Colonic mucosa (tissue), 4 donors: ENCODE data around the gene RAET1G. TPM values are rescaled to one million over a fixed set of nuclear protein-coding genes. Genes with fewer than 3 reads are reported as not detected.
"Not testable (repeated sequence)": the region's sequence is repeated elsewhere in the genome, so short reads cannot be mapped to it uniquely, and the experiment has no call there.

ENCODE experiments used
- DNase-seq: peaks from one replicate; pipeline ENCODE4 v3.0.0-alpha.2; 2020
- H3K27ac ChIP-seq: fragments of 200-600 bp; one replicate; pipeline ENCODE4 v1.8.0; 2021
- H3K27me3 ChIP-seq: fragments of 200-600 bp; one replicate; pipeline ENCODE4 v1.8.0; 2021
- H3K36me3 ChIP-seq: fragments of 200-600 bp; one replicate; pipeline ENCODE4 v1.8.0; 2021
- H3K4me1 ChIP-seq: fragments of 200-600 bp; one replicate; pipeline ENCODE4 v1.8.0; 2021; ENCODE audit warnings: mild to moderate bottlenecking
- H3K4me3 ChIP-seq: fragments of 200-600 bp; one replicate; pipeline ENCODE4 v1.8.0; 2021
- H3K9ac ChIP-seq, 2 donors: one replicate each; pipeline ENCODE4 v1.7.0; 2013; ENCODE audit warnings: control low read depth in 2 of 2, low read depth in 2 of 2, low read length in 2 of 2
- H3K9me3 ChIP-seq: fragments of 200-600 bp; one replicate; pipeline ENCODE4 v1.8.0; 2021
- intact Hi-C: fragments of 100-400 bp; cut with DNase I; formaldehyde crosslinking; loops from one replicate; pipeline ENCODE4 v1.14.1; 2022
- total RNA-seq, 2 donors: library from RNA; stranded (reverse); fragmentation: NEBNext Ultra II Directional in 1 of 2; extraction: Animal tissue kit (Norgen Biotek cat#: 25700) in 1 of 2; gene quantifications; one replicate each; pipeline ENCODE4 v1.2.1, GENCODE V29; 2021
- TF ChIP-seq, protein P1 (sequence below): fragments of 200-600 bp; IDR thresholded peaks from one replicate; pipeline ENCODE4 v1.8.0; 2022; ENCODE audit warnings: antibody characterized with exemption, mild to moderate bottlenecking
- donor health status: healthy.
- donor health status: DM: no; HTN: no; CAD: no.
- donor health status: DM: no; HTN: no; CAD: no.

Gene RAET1G
- total RNA-seq, 2 donors from 2014 or later = 0.27 TPM; not detected in 1

DNA sequence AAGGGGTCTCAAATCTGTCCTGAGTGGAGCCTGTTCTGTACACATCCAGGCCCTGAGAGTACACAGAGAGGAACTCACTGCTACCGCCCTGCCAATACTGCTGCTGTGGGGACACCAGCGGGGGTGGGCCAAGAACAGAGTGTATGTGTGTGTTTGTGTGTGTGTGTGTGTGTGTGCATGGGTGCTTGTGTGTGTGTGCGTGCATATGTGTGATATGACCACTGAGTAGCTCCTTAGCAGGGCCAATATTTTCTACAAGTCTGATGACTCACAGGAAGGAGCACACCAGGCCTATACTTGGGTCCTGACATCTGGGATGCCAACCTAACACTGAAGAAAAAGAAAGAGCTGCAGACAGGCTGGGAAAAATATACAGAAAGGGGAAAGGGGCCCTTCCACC, 26.4 kb downstream of the RAET1G start:
- no peak for DNase-seq
- TF ChIP-seq, protein P1, sequence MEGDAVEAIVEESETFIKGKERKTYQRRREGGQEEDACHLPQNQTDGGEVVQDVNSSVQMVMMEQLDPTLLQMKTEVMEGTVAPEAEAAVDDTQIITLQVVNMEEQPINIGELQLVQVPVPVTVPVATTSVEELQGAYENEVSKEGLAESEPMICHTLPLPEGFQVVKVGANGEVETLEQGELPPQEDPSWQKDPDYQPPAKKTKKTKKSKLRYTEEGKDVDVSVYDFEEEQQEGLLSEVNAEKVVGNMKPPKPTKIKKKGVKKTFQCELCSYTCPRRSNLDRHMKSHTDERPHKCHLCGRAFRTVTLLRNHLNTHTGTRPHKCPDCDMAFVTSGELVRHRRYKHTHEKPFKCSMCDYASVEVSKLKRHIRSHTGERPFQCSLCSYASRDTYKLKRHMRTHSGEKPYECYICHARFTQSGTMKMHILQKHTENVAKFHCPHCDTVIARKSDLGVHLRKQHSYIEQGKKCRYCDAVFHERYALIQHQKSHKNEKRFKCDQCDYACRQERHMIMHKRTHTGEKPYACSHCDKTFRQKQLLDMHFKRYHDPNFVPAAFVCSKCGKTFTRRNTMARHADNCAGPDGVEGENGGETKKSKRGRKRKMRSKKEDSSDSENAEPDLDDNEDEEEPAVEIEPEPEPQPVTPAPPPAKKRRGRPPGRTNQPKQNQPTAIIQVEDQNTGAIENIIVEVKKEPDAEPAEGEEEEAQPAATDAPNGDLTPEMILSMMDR = no peak
- Histone ChIP-seq H3K36me3 (no peaks in the 10 kb centered on the region), H3K4me1 (peaks cover 13% of the 10 kb centered on the region), H3K4me3 (no peak overlapping the region), H3K27me3 (no peaks in the 10 kb centered on the region), H3K27ac (peak overlapping the region; percentile 65), H3K9me3 (no peaks in the 10 kb centered on the region), H3K9ac (peak overlapping the region in 1 of 2 donors; percentile 32)
- intact Hi-C loops = no loop called here

DNA sequence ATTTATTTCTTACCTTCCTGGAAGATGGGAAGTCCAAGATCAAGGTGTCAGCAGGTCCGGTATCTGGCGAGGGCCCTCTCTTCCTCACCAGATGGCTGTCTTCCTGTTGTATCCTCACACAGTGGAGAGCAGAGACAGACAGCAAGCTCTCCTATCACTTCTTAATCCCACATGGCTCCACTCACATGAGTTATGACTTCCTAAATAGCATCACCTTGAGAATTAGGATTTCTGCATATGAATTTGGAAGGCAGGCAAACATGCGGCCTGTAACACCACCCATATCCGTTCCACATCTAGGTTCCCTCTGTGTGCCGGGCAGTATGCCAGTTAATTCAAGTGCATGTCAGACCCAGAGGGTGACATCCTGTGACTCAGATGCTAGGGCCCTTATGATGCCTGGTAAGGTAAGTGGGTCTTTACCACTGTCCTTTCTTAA, 27.1 kb downstream of the RAET1G start:
- peak overlapping the region; percentile 63 for H3K27ac ChIP-seq
- intact Hi-C loops = no loop called here
- H3K9me3 ChIP-seq = no peaks in the 10 kb centered on the region
- H3K9ac ChIP-seq = peak overlapping the region in 1 of 2 donors; percentile 32
- no peaks in the 10 kb centered on the region for H3K27me3 ChIP-seq
- TF ChIP-seq, protein P1 = no peak
- peak; percentile 40 for DNase-seq
- H3K4me3 ChIP-seq = no peak overlapping the region
- no peaks in the 10 kb centered on the region for H3K36me3 ChIP-seq
- peaks cover 13% of the 10 kb centered on the region for H3K4me1 ChIP-seq

GRCh38 chr6:149895048-149895590, 27.8 kb downstream of the RAET1G start:
- no peaks in the 10 kb centered on the region for H3K36me3 ChIP-seq
- no peak overlapping the region for H3K4me3 ChIP-seq
- H3K9me3 ChIP-seq = no peaks in the 10 kb centered on the region
- H3K4me1 ChIP-seq = peaks cover 13% of the 10 kb centered on the region
- DNase-seq = peak; percentile 81
- no peak overlapping the region for H3K9ac ChIP-seq
- H3K27ac ChIP-seq = peak overlapping the region; percentile 63
- TF ChIP-seq, protein P1 = no peak
- no peaks in the 10 kb centered on the region for H3K27me3 ChIP-seq
- intact Hi-C loops = no loop called here

- intact Hi-C loops = not testable (repeated sequence)
These were observed 31.1 kb downstream of the RAET1G start for GRCh38 chr6:149891864-149892263.

GRCh38 chr6:149891259-149891658, 31.7 kb downstream of the RAET1G start:
- H3K9me3 ChIP-seq = no peaks in the 10 kb centered on the region
- H3K36me3 ChIP-seq = no peaks in the 10 kb centered on the region
- no peak overlapping the region for H3K9ac ChIP-seq
- intact Hi-C loops = no loop called here
- TF ChIP-seq, protein P1 = no peak
- peaks cover 13% of the 10 kb centered on the region for H3K4me1 ChIP-seq
- no peak overlapping the region for H3K4me3 ChIP-seq
- no peaks in the 10 kb centered on the region for H3K27me3 ChIP-seq
- no peak overlapping the region for H3K27ac ChIP-seq
- no peak for DNase-seq

More at GRCh38 chr6:149891864-149892263, 31.1 kb downstream of the RAET1G start:
- not testable (repeated sequence) for DNase-seq, H3K4me3 ChIP-seq, H3K27ac ChIP-seq, H3K27me3 ChIP-seq, H3K9ac ChIP-seq, H3K36me3 ChIP-seq, H3K9me3 ChIP-seq
- H3K4me1 ChIP-seq = peaks cover 13% of the 10 kb centered on the region

DNA sequence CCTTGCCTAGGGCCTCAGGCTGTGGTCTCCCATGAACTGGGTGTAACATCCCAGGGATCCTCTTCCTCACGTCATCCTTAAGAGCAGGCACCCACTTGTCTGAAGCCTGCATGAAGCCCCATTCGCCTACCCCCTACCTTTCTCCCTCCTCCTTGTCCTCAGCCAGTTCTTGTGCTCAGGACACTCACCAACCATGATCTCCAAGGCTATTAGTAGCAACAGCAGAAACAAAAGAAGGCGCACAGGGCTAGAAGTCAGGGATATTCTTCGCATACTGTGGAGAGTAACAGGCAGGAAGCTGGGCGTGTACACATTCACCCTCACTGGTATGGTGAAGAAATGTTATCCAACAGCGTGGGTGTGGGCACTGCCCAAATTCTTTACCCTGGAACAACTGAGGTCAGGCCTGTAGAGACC, 32.3 kb downstream of the RAET1G start:
- Histone ChIP-seq H3K4me3 (no peak overlapping the region), H3K9me3 (no peaks in the 10 kb centered on the region), H3K9ac (no peak overlapping the region), H3K27me3 (no peaks in the 10 kb centered on the region), H3K36me3 (no peaks in the 10 kb centered on the region), H3K27ac (no peak overlapping the region), H3K4me1 (peaks cover 10% of the 10 kb centered on the region)
- intact Hi-C loops = no loop called here
- no peak for DNase-seq
- TF ChIP-seq, protein P1 = no peak
